ENCODE measurements around the gene SVOP.
"Not testable (repeated sequence)": the region's sequence is repeated elsewhere in the genome, so short reads cannot be mapped to it uniquely, and the experiment has no call there.

- TF ChIP-seq CTCF, POLR2AphosphoS5 (IDR thresholded peaks at IDR 0.05): not testable (repeated sequence)
Measured at GRCh38 chr12:109028624-109029023, 7.8 kb upstream of the SVOP start.

All from breast epithelium (tissue), 3 donors.